Glomerular endothelial cell (primary cell): ENCODE data around the gene UBA1. TPM values are rescaled to one million over a fixed set of nuclear protein-coding genes. Genes with fewer than 3 reads are reported as not detected.
A peak's percentile ranks its signal among the peaks of the same experiment; 100 is the strongest.

ENCODE experiments used
- DNase-seq: peaks from one replicate; pipeline ENCODE4 v3.0.0-alpha.2; 2011; ENCODE audit warnings: low read depth, low spot score; ENCODE audit errors: extremely low read depth
- total RNA-seq: library from RNA; depleted of rRNA; stranded (reverse); fragments of >200 nt; gene quantifications from 2 replicates; pipeline ENCODE4 v1.2.3, GENCODE V29; 2015

The UBA1 gene
- total RNA-seq, 1 donor from 2014 or later = 278 TPM

GRCh38 chrX:47187106-47187677 is 6.4 kb upstream of the UBA1 start:
- no peak for DNase-seq

GRCh38 chrX:47189906-47190305 is 3.7 kb upstream of the UBA1 start:
- DNase-seq = no peak

GRCh38 chrX:47190445-47191269 is 3.0 kb upstream of the UBA1 start:
- DNase-seq = peak; percentile 39

- no peak for DNase-seq
Measured at GRCh38 chrX:47191331-47191730, 2.3 kb upstream of the UBA1 start.

- DNase-seq = no peak
Measured at GRCh38 chrX:47191806-47192401, 1.7 kb upstream of the UBA1 start.

- DNase-seq = no peak
Measured at GRCh38 chrX:47194194-47194787, 662 bp downstream of the UBA1 start.

GRCh38 chrX:47196098-47196497 is 2.5 kb downstream of the UBA1 start:
- no peak for DNase-seq

GRCh38 chrX:47197526-47197925 is 3.9 kb downstream of the UBA1 start:
- no peak for DNase-seq

- DNase-seq = no peak
Measured at GRCh38 chrX:47198026-47198686, 4.5 kb downstream of the UBA1 start.

GRCh38 chrX:47198687-47199080 is 5.1 kb downstream of the UBA1 start:
- DNase-seq = no peak

GRCh38 chrX:47199286-47199685 is 5.7 kb downstream of the UBA1 start:
- DNase-seq = no peak

GRCh38 chrX:47200385-47201150 is 6.9 kb downstream of the UBA1 start:
- DNase-seq = no peak

GRCh38 chrX:47201345-47201944 is 7.8 kb downstream of the UBA1 start:
- no peak for DNase-seq

GRCh38 chrX:47202316-47202715 is 8.7 kb downstream of the UBA1 start:
- DNase-seq = no peak

GRCh38 chrX:47202877-47203276 is 9.2 kb downstream of the UBA1 start:
- no peak for DNase-seq

- DNase-seq = no peak
Measured at GRCh38 chrX:47204970-47205369, 11.3 kb downstream of the UBA1 start.

GRCh38 chrX:47206316-47206715 is 12.7 kb downstream of the UBA1 start:
- no peak for DNase-seq

GRCh38 chrX:47208108-47208507 is 14.5 kb downstream of the UBA1 start:
- no peak for DNase-seq

- DNase-seq = no peak
Measured at GRCh38 chrX:47209508-47210238, 16.0 kb downstream of the UBA1 start.
